ENCODE measurements around the gene RAMACL. TPM values are rescaled to one million over a fixed set of nuclear protein-coding genes. Genes with fewer than 3 reads are reported as not detected.

Gene RAMACL
- total and polyA plus RNA-seq, 7 donors: 0.34 to 3.0 (median 1.4) TPM; not detected in 2

- Histone ChIP-seq H3K27me3 (no peaks in the 10 kb centered on the region), H3K9me3 (no peaks in the 10 kb centered on the region), H3K36me3 (no peaks in the 10 kb centered on the region), H3K4me3 (no peak overlapping the region), H3K4me1 (peaks cover 0 to 32% (median 13%) of the 10 kb centered on the region in 4 donors), H3K27ac (peak overlapping the region in 1 of 4 donors; percentile 73)
- 58 to 89% methylated on average over 16 of the region's 16 CpGs for WGBS, 2 donors
- intact Hi-C loops (cut with DNase I): no loop called here
- TF ChIP-seq EP300 (IDR thresholded peaks at IDR 0.05) (no peak), CTCF (IDR thresholded peaks at IDR 0.05) (no peak), POLR2A (IDR thresholded peaks at IDR 0.05) (no peak), POLR2AphosphoS5 (IDR thresholded peaks at IDR 0.05) (no peak)
- no peak for DNase-seq
Measured at GRCh38 chr6:166563200-166563599, 23.3 kb downstream of the RAMACL start.

GRCh38 chr6:166562726-166563125 is 23.8 kb downstream of the RAMACL start:
- intact Hi-C loops (cut with DNase I): no loop called here
- 96 to 98% methylated on average over 9 of the region's 9 CpGs for WGBS, 2 donors
- H3K27ac ChIP-seq: peak overlapping the region in 1 of 4 donors; percentile 73

GRCh38 chr6:166561771-166562359 is 24.6 kb downstream of the RAMACL start:
- H3K9me3 ChIP-seq: no peaks in the 10 kb centered on the region
- H3K36me3 ChIP-seq: no peaks in the 10 kb centered on the region
- no peak for TF ChIP-seq POLR2A (IDR thresholded peaks at IDR 0.05)
- peak in 2 of 4 donors; percentile 20 to 28 for TF ChIP-seq EP300 (IDR thresholded peaks at IDR 0.05)
- TF ChIP-seq CTCF (IDR thresholded peaks at IDR 0.05): no peak
- TF ChIP-seq POLR2AphosphoS5 (IDR thresholded peaks at IDR 0.05): peak in 2 of 4 donors; percentile 29 to 74
- DNase-seq: no peak
- peaks cover 0 to 37% (median 18%) of the 10 kb centered on the region in 4 donors for H3K4me1 ChIP-seq
- peak overlapping the region in 2 of 4 donors; percentile 67 to 73 for H3K27ac ChIP-seq
- intact Hi-C loops (cut with DNase I): no loop called here
- H3K4me3 ChIP-seq: no peak overlapping the region
- 73 to 81% methylated on average over 10 of the region's 10 CpGs for WGBS, 2 donors
- H3K27me3 ChIP-seq: no peaks in the 10 kb centered on the region

More at GRCh38 chr6:166562726-166563125, 23.8 kb downstream of the RAMACL start:
- Histone ChIP-seq H3K4me3 (no peak overlapping the region), H3K36me3 (no peaks in the 10 kb centered on the region), H3K9me3 (no peaks in the 10 kb centered on the region), H3K4me1 (peaks cover 0 to 32% (median 14%) of the 10 kb centered on the region in 4 donors), H3K27me3 (no peaks in the 10 kb centered on the region)
- no peak for TF ChIP-seq POLR2A (IDR thresholded peaks at IDR 0.05)
- TF ChIP-seq EP300 (IDR thresholded peaks at IDR 0.05): no peak
- no peak for TF ChIP-seq CTCF (IDR thresholded peaks at IDR 0.05)
- TF ChIP-seq POLR2AphosphoS5 (IDR thresholded peaks at IDR 0.05): no peak
- no peak for DNase-seq

GRCh38 chr6:166560222-166560621 is 26.3 kb downstream of the RAMACL start:
- no peak overlapping the region for H3K4me3 ChIP-seq
- no peak for DNase-seq
- intact Hi-C loops (cut with DNase I): no loop called here
- H3K4me1 ChIP-seq: peaks cover 0 to 43% (median 25%) of the 10 kb centered on the region in 4 donors
- H3K27me3 ChIP-seq: no peaks in the 10 kb centered on the region
- TF ChIP-seq CTCF (IDR thresholded peaks at IDR 0.05) (no peak), POLR2A (IDR thresholded peaks at IDR 0.05) (no peak), POLR2AphosphoS5 (IDR thresholded peaks at IDR 0.05) (no peak), EP300 (IDR thresholded peaks at IDR 0.05) (no peak)
- H3K27ac ChIP-seq: no peak overlapping the region
- no peaks in the 10 kb centered on the region for H3K9me3 ChIP-seq
- no peaks in the 10 kb centered on the region for H3K36me3 ChIP-seq
- WGBS, 2 donors: 97 to 98% methylated on average over 3 of the region's 3 CpGs

Measured in sigmoid colon (tissue), 7 donors.